Measurements from ENCODE around the gene GLIS1. TPM values are rescaled to one million over a fixed set of nuclear protein-coding genes. Genes with fewer than 3 reads are reported as not detected.

GLIS1 gene
- total RNA-seq, 2 donors from 2014 or later, result 0.20 to 0.22 TPM

GRCh38 chr1:53700776-53701175 lies 38.2 kb downstream of the GLIS1 start:
- Histone ChIP-seq H3K27ac (no peak overlapping the region), H3K9me3 (no peaks in the 10 kb centered on the region), H3K36me3 (no peaks in the 10 kb centered on the region), H3K4me1 (peaks cover 0 to 6% of the 10 kb centered on the region in 2 donors), H3K4me3 (no peak overlapping the region), H3K27me3 (no peaks in the 10 kb centered on the region)
- no peak for TF ChIP-seq CTCF (IDR thresholded peaks at IDR 0.05)
- DNase-seq (ENCODE audit: low spot score), result no peak

- H3K27ac ChIP-seq, result no peak overlapping the region
- peaks cover 0 to 6% of the 10 kb centered on the region in 2 donors for H3K4me1 ChIP-seq
- H3K27me3 ChIP-seq, result no peaks in the 10 kb centered on the region
- H3K9me3 ChIP-seq, result no peaks in the 10 kb centered on the region
- no peak for DNase-seq (ENCODE audit: low spot score)
- no peak overlapping the region for H3K4me3 ChIP-seq
- H3K36me3 ChIP-seq, result no peaks in the 10 kb centered on the region
- TF ChIP-seq CTCF (IDR thresholded peaks at IDR 0.05), result no peak
These were observed 39.0 kb downstream of the GLIS1 start for GRCh38 chr1:53699981-53700380.

GRCh38 chr1:53698384-53698980 lies 40.5 kb downstream of the GLIS1 start:
- Histone ChIP-seq H3K4me3 (no peak overlapping the region), H3K27me3 (no peaks in the 10 kb centered on the region), H3K4me1 (peaks cover 0 to 6% of the 10 kb centered on the region in 2 donors), H3K9me3 (no peaks in the 10 kb centered on the region), H3K27ac (peak overlapping the region in 1 of 2 donors; percentile 11), H3K36me3 (no peaks in the 10 kb centered on the region)
- no peak for TF ChIP-seq CTCF (IDR thresholded peaks at IDR 0.05)
- no peak for DNase-seq (ENCODE audit: low spot score)

- Histone ChIP-seq H3K4me3 (no peak overlapping the region), H3K9me3 (no peaks in the 10 kb centered on the region), H3K36me3 (no peaks in the 10 kb centered on the region), H3K27me3 (no peaks in the 10 kb centered on the region), H3K4me1 (peaks cover 0 to 6% of the 10 kb centered on the region in 2 donors), H3K27ac (peak overlapping the region in 1 of 2 donors; percentile 11)
- DNase-seq (ENCODE audit: low spot score), result no peak
- no peak for TF ChIP-seq CTCF (IDR thresholded peaks at IDR 0.05)
These were observed 41.1 kb downstream of the GLIS1 start for GRCh38 chr1:53697721-53698383.

GRCh38 chr1:53696990-53697389 lies 42.0 kb downstream of the GLIS1 start:
- Histone ChIP-seq H3K4me3 (no peak overlapping the region), H3K27ac (no peak overlapping the region), H3K9me3 (no peaks in the 10 kb centered on the region), H3K27me3 (no peaks in the 10 kb centered on the region), H3K4me1 (peaks cover 0 to 6% of the 10 kb centered on the region in 2 donors), H3K36me3 (no peaks in the 10 kb centered on the region)
- TF ChIP-seq CTCF (IDR thresholded peaks at IDR 0.05), result no peak
- no peak for DNase-seq (ENCODE audit: low spot score)
